OCI-LY7 (cell line): ENCODE measurements around the gene NEURL4.

Experiments used
- EZH2phosphoT487 ChIP-seq: fragments of 200-600 bp; sonication (generic); IDR thresholded peaks from 2 replicates; pipeline ENCODE4 v1.6.1; 2018; ENCODE audit warnings: low read depth, borderline replicate concordance, mild to moderate bottlenecking, mixed run types, antibody characterized with exemption, low read length, moderate library complexity, mixed read lengths
- TF ChIP-seq, protein P1 (sequence below): fragments of 200-600 bp; sonication (generic); conservative IDR thresholded peaks from 2 replicates; pipeline ENCODE4 v1.5.1; 2014; ENCODE audit warnings: mild to moderate bottlenecking, antibody characterized with exemption, low read length, moderate library complexity, mixed read lengths

DNA sequence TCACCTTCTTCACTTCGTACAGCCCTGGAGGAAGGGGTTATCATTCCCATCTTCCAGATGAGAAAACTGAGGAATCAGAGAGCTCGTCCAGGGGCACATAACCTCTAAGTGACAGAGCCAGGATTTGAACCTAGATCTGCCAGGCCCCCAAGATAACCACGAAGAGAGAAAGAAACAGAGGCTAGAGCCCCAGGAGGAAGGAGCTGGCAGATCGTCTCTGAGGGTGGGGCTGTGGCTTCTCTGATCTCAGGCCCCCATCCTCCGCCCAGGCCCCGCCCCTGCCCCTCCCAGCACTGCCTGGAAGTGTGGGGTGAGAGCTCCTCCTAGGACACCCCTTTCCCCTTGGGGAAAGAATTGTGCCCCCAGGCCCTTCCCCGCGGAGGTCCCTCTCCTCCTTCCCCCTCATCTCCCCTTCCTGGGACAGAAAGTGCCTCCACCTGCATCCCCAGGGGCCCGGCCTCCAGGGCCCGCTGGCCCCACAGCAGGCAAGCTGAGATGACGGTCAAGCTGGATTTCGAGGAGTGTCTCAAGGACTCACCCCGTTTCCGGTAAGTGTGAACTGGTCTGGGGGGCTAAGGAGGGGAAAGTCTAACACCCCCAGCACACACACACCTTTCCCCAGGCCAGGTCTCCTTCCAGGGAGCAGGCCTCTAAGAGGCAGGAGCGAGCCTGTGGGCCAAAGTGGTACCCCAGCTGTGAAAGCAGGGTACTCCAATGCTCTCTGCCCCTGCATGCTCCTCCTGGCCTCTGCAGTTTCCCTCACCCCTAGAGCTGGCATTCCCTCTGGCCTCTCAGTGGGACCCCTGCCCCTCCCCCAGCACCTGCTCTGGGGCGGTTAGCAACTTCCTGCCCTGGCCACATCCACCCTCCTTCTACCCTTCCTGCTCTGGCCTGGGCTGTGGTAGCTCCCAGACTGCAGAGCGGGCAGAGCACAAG is 7.4 kb upstream of the NEURL4 start, which contains the start of gene ACAP1:
- TF ChIP-seq, protein P1, sequence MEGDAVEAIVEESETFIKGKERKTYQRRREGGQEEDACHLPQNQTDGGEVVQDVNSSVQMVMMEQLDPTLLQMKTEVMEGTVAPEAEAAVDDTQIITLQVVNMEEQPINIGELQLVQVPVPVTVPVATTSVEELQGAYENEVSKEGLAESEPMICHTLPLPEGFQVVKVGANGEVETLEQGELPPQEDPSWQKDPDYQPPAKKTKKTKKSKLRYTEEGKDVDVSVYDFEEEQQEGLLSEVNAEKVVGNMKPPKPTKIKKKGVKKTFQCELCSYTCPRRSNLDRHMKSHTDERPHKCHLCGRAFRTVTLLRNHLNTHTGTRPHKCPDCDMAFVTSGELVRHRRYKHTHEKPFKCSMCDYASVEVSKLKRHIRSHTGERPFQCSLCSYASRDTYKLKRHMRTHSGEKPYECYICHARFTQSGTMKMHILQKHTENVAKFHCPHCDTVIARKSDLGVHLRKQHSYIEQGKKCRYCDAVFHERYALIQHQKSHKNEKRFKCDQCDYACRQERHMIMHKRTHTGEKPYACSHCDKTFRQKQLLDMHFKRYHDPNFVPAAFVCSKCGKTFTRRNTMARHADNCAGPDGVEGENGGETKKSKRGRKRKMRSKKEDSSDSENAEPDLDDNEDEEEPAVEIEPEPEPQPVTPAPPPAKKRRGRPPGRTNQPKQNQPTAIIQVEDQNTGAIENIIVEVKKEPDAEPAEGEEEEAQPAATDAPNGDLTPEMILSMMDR, result no peak; the same call in 1 of the 2 replicates
- no peak for TF ChIP-seq EZH2phosphoT487
